CD1c-positive myeloid dendritic cell (primary cell): ENCODE results near the gene POR.
A peak's percentile ranks its signal among the peaks of the same experiment; 100 is the strongest.
"Not testable (repeated sequence)": the region's sequence is repeated elsewhere in the genome, so short reads cannot be mapped to it uniquely, and the experiment has no call there.

ENCODE experiments used
- DNase-seq: peaks from one replicate; pipeline ENCODE4 v3.0.0-alpha.2; 2016; ENCODE audit errors: extremely low spot score

POR gene

GRCh38 chr7:75991531-75992082 lies 76.7 kb downstream of the POR start:
- no peak for DNase-seq

- DNase-seq = no peak
Measured at GRCh38 chr7:75992083-75992755, 77.3 kb downstream of the POR start.

GRCh38 chr7:75993689-75994387 lies 78.9 kb downstream of the POR start:
- DNase-seq = peak; percentile 28

- DNase-seq = peak; percentile 97
Measured at GRCh38 chr7:75994388-75995051, 79.6 kb downstream of the POR start, which contains the start of gene TMEM120A. Gene TMEM120A, minus strand, starts transcription at chr7:75994595. Its CDS starts 25 bp downstream, at chr7:75994570.

- no peak for DNase-seq
Measured at GRCh38 chr7:75995052-75995471, 80.1 kb downstream of the POR start.

- no peak for DNase-seq
Measured at GRCh38 chr7:75995996-75996395, 81.0 kb downstream of the POR start.

- no peak for DNase-seq
Measured at GRCh38 chr7:75996476-75996875, 81.5 kb downstream of the POR start.

- DNase-seq = no peak
Measured at GRCh38 chr7:75998038-75998437, 83.1 kb downstream of the POR start.

- DNase-seq = no peak
Measured at GRCh38 chr7:76000566-76000965, 85.6 kb downstream of the POR start.

GRCh38 chr7:76002139-76002538 lies 87.2 kb downstream of the POR start:
- no peak for DNase-seq

- no peak for DNase-seq
Measured at GRCh38 chr7:76002822-76003221, 87.9 kb downstream of the POR start.

GRCh38 chr7:76003351-76003750 lies 88.4 kb downstream of the POR start:
- no peak for DNase-seq

- not testable (repeated sequence) for DNase-seq
Measured at GRCh38 chr7:76005004-76005403, 90.0 kb downstream of the POR start.

GRCh38 chr7:76008156-76008687 lies 93.3 kb downstream of the POR start:
- no peak for DNase-seq

- no peak for DNase-seq
Measured at GRCh38 chr7:76009672-76010600, 95.0 kb downstream of the POR start.

GRCh38 chr7:76011442-76011861 lies 96.5 kb downstream of the POR start:
- no peak for DNase-seq

- no peak for DNase-seq
Measured at GRCh38 chr7:76016191-76016947, 101.4 kb downstream of the POR start.

GRCh38 chr7:76018520-76018919 lies 103.6 kb downstream of the POR start:
- DNase-seq = not testable (repeated sequence)

- peak; percentile 80 for DNase-seq
Measured at GRCh38 chr7:76020031-76020714, 105.2 kb downstream of the POR start.
